CD14-positive monocyte (primary cell): ENCODE measurements around the gene AASS. TPM values are rescaled to one million over a fixed set of nuclear protein-coding genes. Genes with fewer than 3 reads are reported as not detected.

ENCODE experiments used
- DNase-seq, 3 donors: peaks; one replicate each; pipeline ENCODE4 v3.0.0-alpha.2; 2011 to 2022
- H2AFZ ChIP-seq: 2 replicates; pipeline ENCODE4 v1.6.0; 2012; ENCODE audit warnings: mild to moderate bottlenecking, low read depth, low read length, inconsistent platforms; ENCODE audit not compliant: insufficient read depth, poor library complexity, severe bottlenecking
- H3K27ac ChIP-seq, 2 donors: 1 replicate in 1 of 2; 2 replicates in 1 of 2; pipeline ENCODE4 v1.5.1; 2012 to 2013; ENCODE audit warnings: low read length in 2 of 2, control low read depth in 1 of 2, inconsistent platforms in 1 of 2, low read depth in 1 of 2, mild to moderate bottlenecking in 1 of 2
- H3K27me3 ChIP-seq, 2 donors: one replicate each; pipeline versions ENCODE4 v1.6.0 to v1.6.1; 2011 to 2013; ENCODE audit warnings: low read length in 2 of 2; ENCODE audit not compliant: control insufficient read depth in 2 of 2, insufficient read depth in 2 of 2
- H3K36me3 ChIP-seq, 2 donors: replicated peaks in 1 of 2; 1 replicate in 1 of 2; 2 replicates in 1 of 2; pipeline versions ENCODE4 v1.5.1 to v1.6.1; 2012 to 2013; ENCODE audit warnings: low read length in 2 of 2, control low read depth in 1 of 2, inconsistent platforms in 1 of 2, mild to moderate bottlenecking in 1 of 2; ENCODE audit not compliant: insufficient read depth in 2 of 2, control insufficient read depth in 1 of 2
- H3K4me1 ChIP-seq, 2 donors: 1 replicate in 1 of 2; 2 replicates in 1 of 2; pipeline versions ENCODE4 v1.5.1 to v1.6.1; 2012 to 2013; ENCODE audit warnings: low read length in 2 of 2, control low read depth in 1 of 2, inconsistent platforms in 1 of 2, mild to moderate bottlenecking in 1 of 2, moderate library complexity in 1 of 2; ENCODE audit not compliant: insufficient read depth in 2 of 2, control insufficient read depth in 1 of 2
- H3K4me2 ChIP-seq: replicated peaks from 2 replicates; pipeline ENCODE3; 2012; ENCODE audit warnings: low read length, moderate library complexity, mild to moderate bottlenecking; ENCODE audit not compliant: poor library complexity, severe bottlenecking; ENCODE audit errors: extremely low read depth
- H3K4me3 ChIP-seq, 3 experiments: fragments of 200-600 bp in 1 of 3; sonication (generic) in 1 of 3; replicated peaks in 1 of 3; 1 replicate in 2 of 3; 2 replicates in 1 of 3; pipeline ENCODE4 v1.5.1; 2011 to 2013; ENCODE audit warnings: low read length in 3 of 3, mild to moderate bottlenecking in 3 of 3, control low read depth in 2 of 3, low read depth in 2 of 3, inconsistent platforms in 1 of 3, moderate library complexity in 1 of 3
- H3K79me2 ChIP-seq: 2 replicates; pipeline ENCODE4 v1.6.0; 2012; ENCODE audit warnings: mild to moderate bottlenecking, control low read depth, inconsistent platforms, low read length, moderate library complexity; ENCODE audit not compliant: insufficient read depth
- H3K9ac ChIP-seq: 2 replicates; pipeline ENCODE4 v1.6.0; 2017; ENCODE audit warnings: low read length, mild to moderate bottlenecking; ENCODE audit not compliant: insufficient read depth, poor library complexity, severe bottlenecking
- H3K9me3 ChIP-seq, 2 donors: replicated peaks in 1 of 2; 1 replicate in 1 of 2; 2 replicates in 1 of 2; pipeline versions ENCODE4 v1.5.1 to v1.6.1; 2012 to 2013; ENCODE audit warnings: low read length in 2 of 2, control low read depth in 1 of 2; ENCODE audit not compliant: control insufficient read depth in 1 of 2, insufficient read depth in 1 of 2
- H4K20me1 ChIP-seq: 2 replicates; pipeline ENCODE4 v1.6.0; 2012; ENCODE audit warnings: mild to moderate bottlenecking, low read length, control low read depth, moderate library complexity; ENCODE audit not compliant: insufficient read depth
- H3K27ac Mint-ChIP-seq, 7 donors: one replicate each; pipeline ENCODE4 v1.8.0; 2020; ENCODE audit warnings: mild to moderate bottlenecking in 7 of 7, mixed read lengths in 7 of 7, moderate library complexity in 6 of 7, inconsistent platforms in 2 of 7
- H3K27me3 Mint-ChIP-seq, 3 donors: one replicate each; pipeline ENCODE4 v1.8.0; 2021 to 2022; ENCODE audit warnings: low read depth in 3 of 3, mild to moderate bottlenecking in 3 of 3, mixed read lengths in 3 of 3, moderate library complexity in 3 of 3, inconsistent platforms in 1 of 3
- H3K36me3 Mint-ChIP-seq, 2 donors: one replicate each; pipeline ENCODE4 v1.8.0; 2020; ENCODE audit warnings: mixed read lengths in 2 of 2, inconsistent platforms in 1 of 2, mild to moderate bottlenecking in 1 of 2
- H3K4me1 Mint-ChIP-seq: one replicate; pipeline ENCODE4 v1.8.0; 2020; ENCODE audit warnings: mild to moderate bottlenecking, mixed read lengths
- H3K4me3 Mint-ChIP-seq, 2 donors: one replicate each; pipeline ENCODE4 v1.8.0; 2020; ENCODE audit warnings: mild to moderate bottlenecking in 2 of 2, mixed read lengths in 2 of 2, moderate library complexity in 1 of 2
- H3K9me3 Mint-ChIP-seq, 7 donors: one replicate each; pipeline ENCODE4 v1.8.0; 2020 to 2022; ENCODE audit warnings: mixed read lengths in 7 of 7, mild to moderate bottlenecking in 6 of 7, moderate library complexity in 6 of 7, inconsistent platforms in 2 of 7
- WGBS: methylation state at CpG from one replicate; pipeline ENCODE4 v1.1.5; 2013; ENCODE audit warnings: missing lambda C conversion rate; ENCODE audit not compliant: insufficient coverage; 5-methylcytosine and 5-hydroxymethylcytosine counted together
- intact Hi-C, 2 donors: fragments of 100-400 bp; cut with micrococcal nuclease; formaldehyde crosslinking; loops; one replicate each; pipeline versions ENCODE4 v1.15.0 to v1.15.1; 2023
- polyA plus RNA-seq, 3 donors: library from polyadenylated mRNA; depleted of rRNA in 1 of 3; unstranded in 2 of 3; stranded (reverse) in 1 of 3; fragments of 300-500 nt in 2 of 3; fragments of >200 nt in 1 of 3; fragmentation: Illumina TruSeq in 2 of 3; gene quantifications; 1 replicate in 2 of 3; 2 replicates in 1 of 3; pipeline ENCODE4 v1.2.3, GENCODE V29; 2012 to 2021
- TF ChIP-seq, protein P1 (sequence below): fragments of 200-600 bp; IDR thresholded peaks from one replicate; pipeline ENCODE4 v1.8.0; 2022; ENCODE audit warnings: antibody characterized with exemption, mild to moderate bottlenecking

Gene AASS
- polyA plus RNA-seq, 3 donors: 0.22 to 0.33 TPM; not detected in 1

DNA sequence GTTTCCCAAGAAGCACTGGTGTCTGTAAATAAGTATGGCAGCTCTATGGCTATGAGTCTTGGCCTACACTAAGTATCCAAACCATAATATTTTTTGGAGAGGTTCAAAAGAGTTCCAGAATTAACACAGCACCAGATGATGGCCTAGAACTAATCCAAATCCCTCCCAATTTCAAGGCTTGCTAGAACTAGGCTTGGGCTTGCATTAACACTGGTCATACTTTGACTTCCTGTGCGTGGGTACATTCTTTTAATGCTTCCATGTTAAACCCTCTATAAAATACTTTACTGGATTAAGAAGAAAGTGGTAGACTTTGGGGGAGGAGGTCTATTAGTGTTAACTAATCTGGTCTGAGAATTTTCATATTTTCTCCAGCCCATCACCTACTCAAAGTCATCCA lies 3.1 kb downstream of the AASS start:
- H3K36me3 ChIP-seq: no peaks in the 10 kb centered on the region
- no peaks in the 10 kb centered on the region for H4K20me1 ChIP-seq
- peaks cover 14 to 30% of the 10 kb centered on the region in 2 donors for H3K4me1 ChIP-seq
- H3K36me3 Mint-ChIP-seq: no peaks in the 10 kb centered on the region
- H3K27ac ChIP-seq: no peak overlapping the region
- H3K9me3 Mint-ChIP-seq: peaks cover 0 to 2% (median 0%) of the 10 kb centered on the region in 7 donors
- no peak overlapping the region for H3K4me3 ChIP-seq
- intact Hi-C loops: no loop called here
- TF ChIP-seq, protein P1, sequence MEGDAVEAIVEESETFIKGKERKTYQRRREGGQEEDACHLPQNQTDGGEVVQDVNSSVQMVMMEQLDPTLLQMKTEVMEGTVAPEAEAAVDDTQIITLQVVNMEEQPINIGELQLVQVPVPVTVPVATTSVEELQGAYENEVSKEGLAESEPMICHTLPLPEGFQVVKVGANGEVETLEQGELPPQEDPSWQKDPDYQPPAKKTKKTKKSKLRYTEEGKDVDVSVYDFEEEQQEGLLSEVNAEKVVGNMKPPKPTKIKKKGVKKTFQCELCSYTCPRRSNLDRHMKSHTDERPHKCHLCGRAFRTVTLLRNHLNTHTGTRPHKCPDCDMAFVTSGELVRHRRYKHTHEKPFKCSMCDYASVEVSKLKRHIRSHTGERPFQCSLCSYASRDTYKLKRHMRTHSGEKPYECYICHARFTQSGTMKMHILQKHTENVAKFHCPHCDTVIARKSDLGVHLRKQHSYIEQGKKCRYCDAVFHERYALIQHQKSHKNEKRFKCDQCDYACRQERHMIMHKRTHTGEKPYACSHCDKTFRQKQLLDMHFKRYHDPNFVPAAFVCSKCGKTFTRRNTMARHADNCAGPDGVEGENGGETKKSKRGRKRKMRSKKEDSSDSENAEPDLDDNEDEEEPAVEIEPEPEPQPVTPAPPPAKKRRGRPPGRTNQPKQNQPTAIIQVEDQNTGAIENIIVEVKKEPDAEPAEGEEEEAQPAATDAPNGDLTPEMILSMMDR: no peak
- H3K4me3 Mint-ChIP-seq: no peak overlapping the region
- H3K9ac ChIP-seq: no peak overlapping the region
- H3K27me3 ChIP-seq: peaks cover 27% of the 10 kb centered on the region in 2 donors
- no peak overlapping the region for H2AFZ ChIP-seq
- peaks cover 34% of the 10 kb centered on the region for H3K4me1 Mint-ChIP-seq
- DNase-seq: no peak
- H3K27ac Mint-ChIP-seq: no peak overlapping the region
- peaks cover 20 to 56% (median 27%) of the 10 kb centered on the region in 3 donors for H3K27me3 Mint-ChIP-seq
- no peak overlapping the region for H3K4me2 ChIP-seq
- H3K9me3 ChIP-seq: no peaks in the 10 kb centered on the region
- WGBS: no CpG with 5 or more reads among the region's 1 CpG
- no peaks in the 10 kb centered on the region for H3K79me2 ChIP-seq

DNA sequence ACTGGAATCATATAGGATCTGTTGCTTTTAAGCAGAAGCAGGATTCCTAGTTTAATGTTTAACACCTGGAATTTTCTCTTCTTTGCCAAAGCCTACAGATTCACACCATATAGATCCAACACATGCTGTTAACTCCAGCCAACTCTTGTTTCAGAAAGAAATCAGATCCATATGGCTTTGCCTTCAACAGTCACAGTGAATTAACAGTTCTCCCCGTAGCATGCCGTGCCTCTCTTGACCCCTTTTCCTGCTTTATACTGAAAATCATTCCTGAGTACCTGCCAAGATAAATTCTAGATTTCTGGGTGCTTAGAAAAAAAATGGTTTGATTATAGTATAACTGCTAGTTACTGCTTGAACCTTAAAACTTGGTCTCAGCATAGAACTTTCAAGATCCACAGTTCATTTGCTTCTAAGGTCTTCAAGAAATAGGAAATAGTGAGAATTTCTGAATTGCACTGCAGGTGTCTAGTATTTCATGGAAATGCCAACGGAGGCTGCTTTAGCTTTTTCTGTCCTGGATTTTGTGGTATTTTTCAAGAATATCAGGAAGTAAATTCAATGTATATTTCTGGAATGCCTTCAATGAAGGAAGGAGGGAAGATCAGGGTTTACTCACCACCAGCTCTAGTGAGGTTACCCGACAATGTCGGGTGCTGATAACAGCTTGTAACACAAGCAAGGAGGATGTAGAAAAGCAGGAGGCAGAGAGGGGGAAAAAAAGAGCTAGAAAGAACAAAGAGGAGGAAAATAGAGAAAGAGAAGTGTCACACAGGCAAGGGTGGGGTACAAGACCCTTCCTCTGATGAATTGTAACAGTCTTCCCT lies 6.6 kb downstream of the AASS start:
- WGBS: 0% methylated on average over 2 of the region's 5 CpGs
- Histone ChIP-seq H3K79me2 (no peaks in the 10 kb centered on the region), H4K20me1 (no peaks in the 10 kb centered on the region), H3K36me3 (no peaks in the 10 kb centered on the region), H3K27ac (no peak overlapping the region), H3K9me3 (no peaks in the 10 kb centered on the region), H3K4me3 (peak overlapping the region; percentile 2 to 65 (median 50)), H3K4me2 (peak overlapping the region; percentile 75), H3K4me1 (peaks cover 0 to 13% of the 10 kb centered on the region in 2 donors), H3K9ac (no peak overlapping the region), H2AFZ (peak overlapping the region; percentile 73), H3K27me3 (peaks cover 17 to 21% of the 10 kb centered on the region in 2 donors)
- peaks cover 0 to 2% (median 0%) of the 10 kb centered on the region in 7 donors for H3K9me3 Mint-ChIP-seq
- H3K27me3 Mint-ChIP-seq: peaks cover 6 to 29% (median 16%) of the 10 kb centered on the region in 3 donors
- DNase-seq: no peak
- peak overlapping the region in 3 of 7 donors; percentile 5 to 34 (median 14) for H3K27ac Mint-ChIP-seq
- peak overlapping the region; percentile 66 to 87 for H3K4me3 Mint-ChIP-seq
- H3K36me3 Mint-ChIP-seq: no peaks in the 10 kb centered on the region
- TF ChIP-seq, protein P1: no peak
- intact Hi-C loops: no loop called here
- H3K4me1 Mint-ChIP-seq: peaks cover 14% of the 10 kb centered on the region
